Measurements from ENCODE around the gene DAAM1.

Gene DAAM1

DNA sequence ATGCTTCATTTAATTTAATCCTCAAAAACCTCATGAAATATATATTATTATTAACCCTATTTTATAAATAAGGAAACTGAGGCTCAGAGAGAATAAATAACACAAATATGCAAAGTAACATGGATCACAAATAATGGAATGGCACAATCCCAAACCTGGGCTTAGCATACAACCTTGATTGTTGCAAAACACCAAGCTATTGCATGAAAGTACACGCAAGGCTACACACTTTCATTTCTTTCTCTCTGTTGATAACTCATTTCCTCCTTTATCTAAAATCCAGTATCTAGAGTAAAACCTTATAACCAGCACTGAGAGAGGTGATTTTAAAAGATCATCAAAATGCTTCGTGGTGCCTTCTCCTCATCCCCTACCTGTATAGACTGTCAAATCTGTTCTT, 2.8 kb upstream of the DAAM1 start:
- no peak for DNase-seq (ENCODE audit: low read depth)
- TF ChIP-seq, protein P1, sequence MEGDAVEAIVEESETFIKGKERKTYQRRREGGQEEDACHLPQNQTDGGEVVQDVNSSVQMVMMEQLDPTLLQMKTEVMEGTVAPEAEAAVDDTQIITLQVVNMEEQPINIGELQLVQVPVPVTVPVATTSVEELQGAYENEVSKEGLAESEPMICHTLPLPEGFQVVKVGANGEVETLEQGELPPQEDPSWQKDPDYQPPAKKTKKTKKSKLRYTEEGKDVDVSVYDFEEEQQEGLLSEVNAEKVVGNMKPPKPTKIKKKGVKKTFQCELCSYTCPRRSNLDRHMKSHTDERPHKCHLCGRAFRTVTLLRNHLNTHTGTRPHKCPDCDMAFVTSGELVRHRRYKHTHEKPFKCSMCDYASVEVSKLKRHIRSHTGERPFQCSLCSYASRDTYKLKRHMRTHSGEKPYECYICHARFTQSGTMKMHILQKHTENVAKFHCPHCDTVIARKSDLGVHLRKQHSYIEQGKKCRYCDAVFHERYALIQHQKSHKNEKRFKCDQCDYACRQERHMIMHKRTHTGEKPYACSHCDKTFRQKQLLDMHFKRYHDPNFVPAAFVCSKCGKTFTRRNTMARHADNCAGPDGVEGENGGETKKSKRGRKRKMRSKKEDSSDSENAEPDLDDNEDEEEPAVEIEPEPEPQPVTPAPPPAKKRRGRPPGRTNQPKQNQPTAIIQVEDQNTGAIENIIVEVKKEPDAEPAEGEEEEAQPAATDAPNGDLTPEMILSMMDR (IDR thresholded peaks at IDR 0.05; ENCODE audit: insufficient read depth, low read depth, low read length, missing control alignments) = no peak
- no peak overlapping the region for H3K4me3 ChIP-seq (ENCODE audit: low read depth, low read length)

GRCh38 chr14:59186306-59186705, 2.2 kb upstream of the DAAM1 start:
- TF ChIP-seq, protein P1 (IDR thresholded peaks at IDR 0.05; ENCODE audit: insufficient read depth, low read depth, low read length, missing control alignments) = no peak
- H3K4me3 ChIP-seq (ENCODE audit: low read depth, low read length) = no peak overlapping the region
- DNase-seq (ENCODE audit: low read depth) = no peak

- no peak for DNase-seq (ENCODE audit: low read depth)
- TF ChIP-seq, protein P1 (IDR thresholded peaks at IDR 0.05; ENCODE audit: insufficient read depth, low read depth, low read length, missing control alignments) = no peak
- H3K4me3 ChIP-seq (ENCODE audit: low read depth, low read length) = no peak overlapping the region
These were observed 1.3 kb upstream of the DAAM1 start for GRCh38 chr14:59187118-59187517.

GRCh38 chr14:59187802-59188460, 536 bp upstream of the DAAM1 start:
- TF ChIP-seq, protein P1 (IDR thresholded peaks at IDR 0.05; ENCODE audit: insufficient read depth, low read depth, low read length, missing control alignments) = no peak

GRCh38 chr14:59189091-59189785, 771 bp downstream of the DAAM1 start:
- DNase-seq (ENCODE audit: low read depth) = peak; percentile 54
- H3K4me3 ChIP-seq (ENCODE audit: low read depth, low read length) = peak overlapping the region; percentile 71
- TF ChIP-seq, protein P1 (IDR thresholded peaks at IDR 0.05; ENCODE audit: insufficient read depth, low read depth, low read length, missing control alignments) = no peak

More at GRCh38 chr14:59187802-59188460, 536 bp upstream of the DAAM1 start:
- peak overlapping the region; percentile 91 for H3K4me3 ChIP-seq (ENCODE audit: low read depth, low read length)
- peak; percentile 30 for DNase-seq (ENCODE audit: low read depth)

GRCh38 chr14:59189786-59190368, 1.4 kb downstream of the DAAM1 start:
- DNase-seq (ENCODE audit: low read depth) = peak; percentile 92
- TF ChIP-seq, protein P1 (IDR thresholded peaks at IDR 0.05; ENCODE audit: insufficient read depth, low read depth, low read length, missing control alignments) = no peak

More at GRCh38 chr14:59189786-59190368, 1.4 kb downstream of the DAAM1 start:
- peak overlapping the region; percentile 71 for H3K4me3 ChIP-seq (ENCODE audit: low read depth, low read length)

Data from GM12865 (cell line).